Mononuclear cell (primary cell): ENCODE results near the gene TSR3. TPM values are rescaled to one million over a fixed set of nuclear protein-coding genes. Genes with fewer than 3 reads are reported as not detected.

Experiments
- H3K27me3 ChIP-seq: 2 replicates; pipeline ENCODE4 v1.6.0; 2011; ENCODE audit warnings: low read length, control low read depth; ENCODE audit not compliant: insufficient read depth
- H3K4me1 ChIP-seq: 2 replicates; pipeline ENCODE4 v1.5.1; 2011; ENCODE audit warnings: mild to moderate bottlenecking, low read length, control low read depth; ENCODE audit not compliant: insufficient read depth
- H3K4me3 ChIP-seq: 2 replicates; pipeline ENCODE4 v1.5.1; 2011; ENCODE audit warnings: mild to moderate bottlenecking, low read length, moderate library complexity
- H3K9me3 ChIP-seq: 2 replicates; pipeline ENCODE4 v1.5.1; 2011; ENCODE audit warnings: low read depth, mild to moderate bottlenecking, control low read depth, low read length
- total RNA-seq: library from RNA; depleted of rRNA; stranded (reverse); fragments of >200 nt; gene quantifications from one replicate; pipeline ENCODE4 v1.2.3, GENCODE V29; 2012

The TSR3 gene
- total RNA-seq, 1 donor: 21.3 TPM

- Histone ChIP-seq H3K4me1 (peaks cover 64% of the 10 kb centered on the region), H3K9me3 (no peaks in the 10 kb centered on the region), H3K27me3 (no peaks in the 10 kb centered on the region), H3K4me3 (peak within 1 kb of the TSS; percentile 70)
These were observed 42.4 kb downstream of the TSR3 start, which contains the start of gene UBE2I for GRCh38 chr16:1308977-1309885. UBE2I (plus strand) TSS chr16:1309636; CDS start chr16:1314031, 4,395 bp downstream.

- H3K4me1 ChIP-seq: peaks cover 67% of the 10 kb centered on the region
- no peaks in the 10 kb centered on the region for H3K9me3 ChIP-seq
- peak overlapping the region; percentile 37 for H3K4me3 ChIP-seq
- no peaks in the 10 kb centered on the region for H3K27me3 ChIP-seq
These were observed 43.4 kb downstream of the TSR3 start for GRCh38 chr16:1308036-1308976.

- Histone ChIP-seq H3K27me3 (no peaks in the 10 kb centered on the region), H3K4me1 (peaks cover 50% of the 10 kb centered on the region), H3K9me3 (no peaks in the 10 kb centered on the region), H3K4me3 (no peak overlapping the region)
These were observed 45.3 kb downstream of the TSR3 start for GRCh38 chr16:1306334-1306733.

- no peaks in the 10 kb centered on the region for H3K27me3 ChIP-seq
- H3K4me1 ChIP-seq: peaks cover 50% of the 10 kb centered on the region
- H3K4me3 ChIP-seq: no peak overlapping the region
- H3K9me3 ChIP-seq: no peaks in the 10 kb centered on the region
These were observed 45.9 kb downstream of the TSR3 start for GRCh38 chr16:1305823-1306222.

GRCh38 chr16:1301562-1301961 lies 50.1 kb downstream of the TSR3 start:
- no peak overlapping the region for H3K4me3 ChIP-seq
- no peaks in the 10 kb centered on the region for H3K27me3 ChIP-seq
- no peaks in the 10 kb centered on the region for H3K9me3 ChIP-seq
- peaks cover 40% of the 10 kb centered on the region for H3K4me1 ChIP-seq

GRCh38 chr16:1300664-1301476 lies 50.8 kb downstream of the TSR3 start:
- Histone ChIP-seq H3K27me3 (no peaks in the 10 kb centered on the region), H3K9me3 (no peaks in the 10 kb centered on the region), H3K4me1 (peaks cover 34% of the 10 kb centered on the region), H3K4me3 (no peak overlapping the region)

GRCh38 chr16:1299868-1300203 lies 51.8 kb downstream of the TSR3 start:
- Histone ChIP-seq H3K4me3 (no peak overlapping the region), H3K4me1 (peaks cover 23% of the 10 kb centered on the region), H3K9me3 (no peaks in the 10 kb centered on the region), H3K27me3 (no peaks in the 10 kb centered on the region)

Other genes with a start within 250 kb of the TSR3 start
- gene CACNA1H, start 198.8 kb downstream of the TSR3 start, total RNA-seq: 0.52 TPM
- gene TPSG1, start 126.6 kb downstream of the TSR3 start, total RNA-seq: not detected
- gene TPSB2, start 121.7 kb downstream of the TSR3 start, total RNA-seq: not detected
- gene TPSAB1, start 111.2 kb downstream of the TSR3 start, total RNA-seq: not detected
- gene TPSD1, start 95.8 kb downstream of the TSR3 start, total RNA-seq: not detected
- 108 TPM for gene UBE2I, start 42.2 kb downstream of the TSR3 start, total RNA-seq
- 2.3 TPM for gene BAIAP3, start 18.2 kb downstream of the TSR3 start, total RNA-seq
- 29.8 TPM for gene GNPTG, start 53 bp upstream of the TSR3 start, total RNA-seq
- gene UNKL, start 62.8 kb upstream of the TSR3 start, total RNA-seq: 18.4 TPM
- 4.3 TPM for gene UQCC4, start 68.9 kb upstream of the TSR3 start, total RNA-seq
- 0.84 TPM for gene PERCC1, start 79.2 kb upstream of the TSR3 start, total RNA-seq
- gene CCDC154, start 92.7 kb upstream of the TSR3 start, total RNA-seq: 0.21 TPM
- gene CLCN7, start 123.2 kb upstream of the TSR3 start, total RNA-seq: 58.2 TPM
- gene PTX4, start 137.1 kb upstream of the TSR3 start, total RNA-seq: not detected
- 10.2 TPM for gene TELO2, start 141.5 kb upstream of the TSR3 start, total RNA-seq
- gene TMEM204, start 181.8 kb upstream of the TSR3 start, total RNA-seq: 12.6 TPM